Hair follicle dermal papilla cell (primary cell): ENCODE results near the gene SENP7. TPM values are rescaled to one million over a fixed set of nuclear protein-coding genes. Genes with fewer than 3 reads are reported as not detected.

Experiments
- small RNA-seq: library from RNA; depleted of rRNA; stranded (forward); fragments of <200 nt; gene quantifications from one replicate; pipeline ENCODE3, GENCODE V24; 2012
- total RNA-seq: library from RNA; depleted of rRNA; stranded (reverse); fragments of >200 nt; gene quantifications from 2 replicates; pipeline ENCODE4 v1.2.3, GENCODE V29; 2012

SENP7 gene, protein sequence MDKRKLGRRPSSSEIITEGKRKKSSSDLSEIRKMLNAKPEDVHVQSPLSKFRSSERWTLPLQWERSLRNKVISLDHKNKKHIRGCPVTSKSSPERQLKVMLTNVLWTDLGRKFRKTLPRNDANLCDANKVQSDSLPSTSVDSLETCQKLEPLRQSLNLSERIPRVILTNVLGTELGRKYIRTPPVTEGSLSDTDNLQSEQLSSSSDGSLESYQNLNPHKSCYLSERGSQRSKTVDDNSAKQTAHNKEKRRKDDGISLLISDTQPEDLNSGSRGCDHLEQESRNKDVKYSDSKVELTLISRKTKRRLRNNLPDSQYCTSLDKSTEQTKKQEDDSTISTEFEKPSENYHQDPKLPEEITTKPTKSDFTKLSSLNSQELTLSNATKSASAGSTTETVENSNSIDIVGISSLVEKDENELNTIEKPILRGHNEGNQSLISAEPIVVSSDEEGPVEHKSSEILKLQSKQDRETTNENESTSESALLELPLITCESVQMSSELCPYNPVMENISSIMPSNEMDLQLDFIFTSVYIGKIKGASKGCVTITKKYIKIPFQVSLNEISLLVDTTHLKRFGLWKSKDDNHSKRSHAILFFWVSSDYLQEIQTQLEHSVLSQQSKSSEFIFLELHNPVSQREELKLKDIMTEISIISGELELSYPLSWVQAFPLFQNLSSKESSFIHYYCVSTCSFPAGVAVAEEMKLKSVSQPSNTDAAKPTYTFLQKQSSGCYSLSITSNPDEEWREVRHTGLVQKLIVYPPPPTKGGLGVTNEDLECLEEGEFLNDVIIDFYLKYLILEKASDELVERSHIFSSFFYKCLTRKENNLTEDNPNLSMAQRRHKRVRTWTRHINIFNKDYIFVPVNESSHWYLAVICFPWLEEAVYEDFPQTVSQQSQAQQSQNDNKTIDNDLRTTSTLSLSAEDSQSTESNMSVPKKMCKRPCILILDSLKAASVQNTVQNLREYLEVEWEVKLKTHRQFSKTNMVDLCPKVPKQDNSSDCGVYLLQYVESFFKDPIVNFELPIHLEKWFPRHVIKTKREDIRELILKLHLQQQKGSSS
- total RNA-seq: 18.3 and 18.8 TPM in 2 replicates

DNA sequence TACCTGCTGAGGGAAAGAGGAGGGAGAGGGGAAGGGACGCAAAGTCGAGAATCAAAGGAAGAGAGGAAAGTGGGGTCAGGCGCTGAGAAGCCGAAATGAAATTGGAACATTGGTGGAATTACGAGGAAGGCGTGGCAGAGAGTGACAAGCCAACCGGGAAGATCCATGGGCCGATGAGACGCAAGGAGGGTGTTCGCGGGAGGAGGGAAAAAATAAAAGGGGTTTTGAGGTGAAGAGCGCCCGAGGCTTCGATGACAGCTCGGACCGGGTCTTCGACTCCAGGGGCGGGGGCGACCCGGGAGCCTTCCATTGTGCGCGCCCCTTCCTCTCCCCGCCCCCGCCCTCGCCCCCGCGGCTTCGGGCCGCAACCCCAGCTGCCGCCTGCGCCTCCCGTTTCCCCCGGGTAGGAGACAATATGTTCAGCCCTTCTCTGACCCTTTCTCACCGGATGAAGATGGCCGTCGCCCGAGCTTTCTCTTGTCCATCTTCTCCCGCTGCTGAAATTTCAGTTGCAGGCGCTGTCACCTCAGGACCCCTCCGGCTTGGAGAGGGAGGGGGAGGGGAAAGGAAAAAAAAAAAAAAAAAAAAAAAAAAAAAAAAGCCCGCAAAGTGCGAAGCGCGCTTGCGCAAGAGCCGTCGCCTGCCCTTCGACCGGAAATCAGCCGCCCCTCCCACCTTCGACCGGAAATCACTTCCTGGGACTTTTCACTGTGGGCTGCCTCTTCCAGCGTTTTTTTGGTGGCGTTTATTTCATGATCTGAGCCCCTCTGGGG is at the start of gene SENP7:
SENP7 (minus strand) TSS at position 567 of the 773 bp plus-strand sequence; CDS start at position 485, 82 bp downstream.

DNA sequence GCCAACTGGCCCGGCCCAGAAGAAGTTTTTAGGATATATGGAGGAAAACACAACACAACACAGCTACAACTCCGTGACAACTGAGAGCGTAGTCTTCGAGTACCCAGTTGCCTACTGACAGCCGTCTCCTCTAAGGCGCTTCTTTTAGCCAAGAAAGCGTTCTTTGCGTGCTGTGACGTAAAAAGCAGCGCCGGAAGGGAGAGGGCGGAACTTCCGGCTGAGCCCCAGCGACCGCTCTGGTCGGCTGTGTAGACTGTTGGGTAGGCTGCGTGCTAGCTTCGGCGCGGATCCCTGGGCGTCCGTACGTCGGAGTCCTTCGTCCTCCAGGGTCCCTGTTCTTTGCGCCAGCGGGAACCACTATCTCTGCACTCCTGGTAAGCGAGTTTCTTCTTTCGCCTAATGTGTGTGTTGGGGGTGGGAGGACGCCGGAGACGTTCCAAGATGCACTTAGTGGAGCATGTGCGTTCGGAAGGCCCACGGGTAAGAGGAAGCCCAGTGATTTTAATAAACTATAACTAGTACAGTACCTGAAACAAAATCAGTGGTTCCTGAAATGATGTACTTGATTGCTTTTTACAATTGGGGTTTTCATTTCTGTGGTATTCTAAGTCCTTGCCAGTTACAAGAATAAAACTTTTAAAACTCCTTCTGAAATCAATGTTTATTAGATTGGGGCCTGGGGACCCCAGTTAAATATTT is 48.8 kb upstream of the SENP7 start, which contains the start of gene TRMT10C:
TRMT10C (plus strand) TSS at position 239 of the 699 bp plus-strand sequence. CDS start 2,914 bp downstream, outside the sequence.

DNA sequence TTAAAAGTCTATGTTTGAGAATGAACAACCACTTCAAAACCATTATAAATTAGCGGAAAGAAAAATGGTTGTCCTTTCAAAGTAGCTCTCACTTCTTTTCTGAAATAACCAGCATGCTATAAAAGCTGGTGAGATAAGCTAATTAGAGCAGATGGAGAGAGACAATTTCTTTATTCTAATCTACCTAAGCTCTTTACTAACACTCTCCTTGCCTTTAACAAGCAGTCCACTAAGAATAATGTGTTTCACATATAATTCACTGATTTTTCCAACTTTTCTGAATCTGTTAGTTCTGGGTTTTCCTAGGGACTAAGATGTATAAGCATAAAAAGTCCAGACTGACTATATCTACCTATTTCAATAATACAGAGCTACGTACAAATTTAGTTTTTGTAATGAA is 192.5 kb downstream of the SENP7 start, which contains the start of gene IMPG2:
IMPG2 (minus strand) TSS at position 101 of the 400 bp plus-strand sequence. CDS start 203 bp downstream, outside the sequence.

Small RNA genes lying within 50 kb of the gene (small RNA-seq; reads per million reads assigned to genes)
- not detected for gene RF00019

Other genes with a start within 250 kb of the SENP7 start
- gene IMPG2, start 192.6 kb downstream of the SENP7 start, total RNA-seq: 0.65 and 0.73 TPM in 2 replicates
- gene TRMT10C, start 48.7 kb upstream of the SENP7 start, total RNA-seq: 21.0 and 21.6 TPM in 2 replicates
- gene PCNP, start 61.0 kb upstream of the SENP7 start, total RNA-seq: 74.5 and 82.7 TPM in 2 replicates
- gene ZBTB11, start 163.9 kb upstream of the SENP7 start, total RNA-seq: 20.5 and 23.7 TPM in 2 replicates
- gene RPL24, start 173.5 kb upstream of the SENP7 start, total RNA-seq: 738 and 891 TPM in 2 replicates
- gene CEP97, start 211.4 kb upstream of the SENP7 start, total RNA-seq: 7.0 and 10.2 TPM in 2 replicates